Measurements from ENCODE around the gene ADTRP.

ADTRP gene

DNA sequence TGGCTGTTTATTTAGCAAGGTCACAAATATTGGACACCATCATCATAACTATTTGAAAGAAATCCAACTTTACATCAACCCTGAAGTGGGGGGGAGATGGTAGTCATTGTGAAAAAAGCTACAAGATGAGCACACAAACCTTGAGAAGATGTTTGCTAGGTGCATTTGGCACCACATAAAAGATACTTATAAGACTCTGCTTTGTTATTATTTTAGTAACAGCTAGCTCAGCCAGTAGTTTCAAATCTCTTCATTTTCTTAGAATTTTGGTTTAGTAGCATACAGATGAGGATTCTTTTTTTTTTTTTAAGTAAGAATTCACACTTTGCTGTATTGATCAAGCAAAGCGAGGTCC lies 14.4 kb downstream of the ADTRP start:
- TF ChIP-seq, protein P1, sequence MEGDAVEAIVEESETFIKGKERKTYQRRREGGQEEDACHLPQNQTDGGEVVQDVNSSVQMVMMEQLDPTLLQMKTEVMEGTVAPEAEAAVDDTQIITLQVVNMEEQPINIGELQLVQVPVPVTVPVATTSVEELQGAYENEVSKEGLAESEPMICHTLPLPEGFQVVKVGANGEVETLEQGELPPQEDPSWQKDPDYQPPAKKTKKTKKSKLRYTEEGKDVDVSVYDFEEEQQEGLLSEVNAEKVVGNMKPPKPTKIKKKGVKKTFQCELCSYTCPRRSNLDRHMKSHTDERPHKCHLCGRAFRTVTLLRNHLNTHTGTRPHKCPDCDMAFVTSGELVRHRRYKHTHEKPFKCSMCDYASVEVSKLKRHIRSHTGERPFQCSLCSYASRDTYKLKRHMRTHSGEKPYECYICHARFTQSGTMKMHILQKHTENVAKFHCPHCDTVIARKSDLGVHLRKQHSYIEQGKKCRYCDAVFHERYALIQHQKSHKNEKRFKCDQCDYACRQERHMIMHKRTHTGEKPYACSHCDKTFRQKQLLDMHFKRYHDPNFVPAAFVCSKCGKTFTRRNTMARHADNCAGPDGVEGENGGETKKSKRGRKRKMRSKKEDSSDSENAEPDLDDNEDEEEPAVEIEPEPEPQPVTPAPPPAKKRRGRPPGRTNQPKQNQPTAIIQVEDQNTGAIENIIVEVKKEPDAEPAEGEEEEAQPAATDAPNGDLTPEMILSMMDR (conservative IDR thresholded peaks at IDR 0.05; ENCODE audit: low read depth, low read length): no peak
- H3K36me3 ChIP-seq (ENCODE audit: insufficient read depth): no peaks in the 10 kb centered on the region
- no peaks in the 10 kb centered on the region for H4K20me1 ChIP-seq (ENCODE audit: insufficient read depth)
- no peak overlapping the region for H3K9ac ChIP-seq
- H3K79me2 ChIP-seq (ENCODE audit: insufficient read depth, low read depth): no peaks in the 10 kb centered on the region
- no peaks in the 10 kb centered on the region for H3K27me3 ChIP-seq (ENCODE audit: insufficient read depth, low read depth)
- no peak overlapping the region for H3K27ac ChIP-seq
- H2AFZ ChIP-seq (ENCODE audit: low read depth): no peak overlapping the region
- peaks cover 5% of the 10 kb centered on the region for H3K4me1 ChIP-seq (ENCODE audit: low read depth, poor library complexity, severe bottlenecking)
- H3K4me3 ChIP-seq (IDR thresholded peaks at IDR 0.05; ENCODE audit: insufficient read depth, low read depth, low read length): no peak overlapping the region
- no peak overlapping the region for H3K4me2 ChIP-seq

DNA sequence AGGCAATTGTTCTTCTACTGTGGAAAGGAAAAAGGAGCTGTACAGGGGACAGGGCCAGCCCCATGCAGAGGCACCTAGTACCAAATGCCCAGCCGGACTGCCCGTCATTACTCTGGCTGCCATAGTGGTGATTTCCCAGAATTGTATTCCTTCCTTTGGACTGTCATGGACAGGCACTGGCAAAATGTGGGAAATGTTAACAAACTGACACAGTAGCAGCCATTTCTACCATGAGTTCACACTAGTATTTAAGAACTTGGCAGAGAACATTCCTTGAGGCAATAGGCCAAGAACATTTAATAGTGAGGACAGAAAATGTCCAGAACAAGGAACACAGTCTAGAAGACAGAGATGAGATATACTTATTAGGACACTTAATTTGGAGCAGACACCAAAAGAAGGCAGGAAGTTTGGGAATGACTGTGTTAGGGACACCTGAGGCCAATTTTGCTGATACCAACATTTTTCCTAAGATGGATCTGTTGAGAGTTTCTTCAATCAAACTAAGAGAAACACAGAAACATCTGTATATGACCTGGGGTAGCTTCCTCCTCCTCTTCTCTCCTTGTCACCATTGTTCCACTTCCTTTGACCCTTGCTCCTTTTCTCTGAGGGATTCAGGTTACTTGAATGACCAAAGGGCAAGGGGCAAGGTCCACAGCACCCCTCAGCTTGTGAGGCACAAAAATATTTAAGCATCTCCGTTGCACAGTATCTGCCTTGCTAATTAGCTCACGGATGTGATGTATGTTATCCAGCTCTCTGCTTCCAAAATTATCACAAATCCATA lies 14.9 kb downstream of the ADTRP start:
- Histone ChIP-seq H3K27me3 (ENCODE audit: insufficient read depth, low read depth) (no peaks in the 10 kb centered on the region), H3K36me3 (ENCODE audit: insufficient read depth) (no peaks in the 10 kb centered on the region), H3K4me1 (ENCODE audit: low read depth, poor library complexity, severe bottlenecking) (no peaks in the 10 kb centered on the region), H3K79me2 (ENCODE audit: insufficient read depth, low read depth) (no peaks in the 10 kb centered on the region), H3K4me3 (IDR thresholded peaks at IDR 0.05; ENCODE audit: insufficient read depth, low read depth, low read length) (no peak overlapping the region), H3K9ac (no peak overlapping the region), H3K27ac (no peak overlapping the region), H3K4me2 (no peak overlapping the region), H4K20me1 (ENCODE audit: insufficient read depth) (no peaks in the 10 kb centered on the region), H2AFZ (ENCODE audit: low read depth) (no peak overlapping the region)
- TF ChIP-seq, protein P1 (conservative IDR thresholded peaks at IDR 0.05; ENCODE audit: low read depth, low read length): no peak

DNA sequence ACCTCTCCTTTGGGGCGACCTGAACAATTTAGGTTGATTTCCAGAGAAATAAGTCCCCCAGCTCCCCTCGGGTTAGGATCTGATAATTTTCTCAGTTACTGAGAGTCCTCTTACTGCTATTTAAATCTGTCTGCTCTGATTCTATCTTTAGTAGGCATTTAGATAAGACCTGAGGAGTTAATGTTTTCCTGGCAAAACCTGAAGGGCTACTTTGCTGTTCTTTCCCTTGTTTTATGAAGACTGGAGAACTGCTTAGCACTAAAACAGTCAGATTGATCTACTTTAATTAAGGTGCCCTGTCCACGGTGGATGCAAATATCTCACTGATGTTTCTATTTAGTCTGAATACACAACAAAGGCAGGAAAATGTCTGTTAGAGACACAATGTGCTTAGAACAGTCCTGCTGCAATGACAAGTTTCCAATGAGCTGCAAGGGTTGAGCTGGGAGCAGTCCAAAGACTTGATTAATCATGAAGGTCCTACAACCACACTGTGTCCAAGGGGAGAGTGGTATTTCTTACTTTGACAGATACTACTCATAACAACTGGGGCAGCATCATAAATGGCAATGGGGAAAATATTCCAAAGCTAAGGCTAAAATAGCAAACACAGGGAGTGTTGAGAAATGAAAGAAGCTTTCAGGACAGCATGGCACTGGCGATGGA lies 15.7 kb downstream of the ADTRP start:
- H3K4me2 ChIP-seq: no peak overlapping the region
- H4K20me1 ChIP-seq (ENCODE audit: insufficient read depth): no peaks in the 10 kb centered on the region

DNA sequence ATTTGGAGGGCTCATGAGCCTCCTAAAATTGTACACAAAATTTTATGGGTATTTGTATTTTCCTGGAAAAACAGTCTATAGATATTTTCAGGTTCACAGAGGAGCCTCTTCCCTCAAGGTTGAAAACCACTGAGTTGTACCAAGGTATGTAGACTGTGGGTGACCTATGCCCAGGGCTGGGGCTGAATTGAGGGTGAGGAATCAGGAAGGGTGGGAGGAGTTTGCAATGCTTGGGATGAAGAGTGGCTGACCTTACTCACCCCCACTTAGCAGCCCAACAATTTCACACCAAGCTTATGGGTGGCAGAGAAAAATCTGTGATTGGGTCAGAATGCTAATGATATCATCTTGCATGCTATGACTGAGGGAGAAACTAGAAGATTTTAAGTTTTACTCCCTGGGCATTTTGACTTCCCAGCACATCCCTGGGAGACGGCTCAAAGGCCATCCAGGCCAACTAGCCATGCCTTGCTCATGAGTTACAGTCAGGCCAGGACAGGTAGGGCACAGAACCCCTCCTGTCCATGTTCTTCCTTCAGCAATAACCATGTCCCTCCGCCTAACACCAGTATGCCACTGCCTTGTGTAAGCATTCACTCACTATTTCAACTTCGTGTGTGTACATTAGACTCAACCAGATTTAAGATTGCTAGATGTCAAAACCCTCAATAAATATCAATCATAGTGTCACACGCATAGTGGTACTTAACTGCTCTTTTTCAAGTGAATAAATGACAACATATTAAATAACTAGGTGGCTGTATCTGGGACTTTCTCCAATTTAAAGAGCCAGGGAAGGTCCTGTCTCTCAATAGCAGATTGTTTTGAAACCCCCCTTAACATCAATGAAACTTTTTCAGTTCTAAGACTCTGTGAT lies 16.6 kb downstream of the ADTRP start:
- no peaks in the 10 kb centered on the region for H3K4me1 ChIP-seq (ENCODE audit: low read depth, poor library complexity, severe bottlenecking)
- H3K27me3 ChIP-seq (ENCODE audit: insufficient read depth, low read depth): no peaks in the 10 kb centered on the region
- TF ChIP-seq, protein P1 (conservative IDR thresholded peaks at IDR 0.05; ENCODE audit: low read depth, low read length): no peak
- no peak overlapping the region for H3K9ac ChIP-seq
- no peaks in the 10 kb centered on the region for H4K20me1 ChIP-seq (ENCODE audit: insufficient read depth)
- no peak overlapping the region for H2AFZ ChIP-seq (ENCODE audit: low read depth)
- no peak overlapping the region for H3K4me3 ChIP-seq (IDR thresholded peaks at IDR 0.05; ENCODE audit: insufficient read depth, low read depth, low read length)
- H3K79me2 ChIP-seq (ENCODE audit: insufficient read depth, low read depth): no peaks in the 10 kb centered on the region
- no peaks in the 10 kb centered on the region for H3K36me3 ChIP-seq (ENCODE audit: insufficient read depth)
- no peak overlapping the region for H3K27ac ChIP-seq
- H3K4me2 ChIP-seq: no peak overlapping the region

More for the DNA sequence above, 15.7 kb downstream of the ADTRP start:
- H3K79me2 ChIP-seq (ENCODE audit: insufficient read depth, low read depth): no peaks in the 10 kb centered on the region
- TF ChIP-seq, protein P1 (conservative IDR thresholded peaks at IDR 0.05; ENCODE audit: low read depth, low read length): no peak
- H3K27ac ChIP-seq: no peak overlapping the region
- H2AFZ ChIP-seq (ENCODE audit: low read depth): no peak overlapping the region
- no peak overlapping the region for H3K9ac ChIP-seq
- no peaks in the 10 kb centered on the region for H3K36me3 ChIP-seq (ENCODE audit: insufficient read depth)
- H3K27me3 ChIP-seq (ENCODE audit: insufficient read depth, low read depth): no peaks in the 10 kb centered on the region
- no peak overlapping the region for H3K4me3 ChIP-seq (IDR thresholded peaks at IDR 0.05; ENCODE audit: insufficient read depth, low read depth, low read length)
- H3K4me1 ChIP-seq (ENCODE audit: low read depth, poor library complexity, severe bottlenecking): no peaks in the 10 kb centered on the region

Measured in KMS-11 (cell line).